PC-9 (cell line): ENCODE data around the gene SLC66A3. TPM values are rescaled to one million over a fixed set of nuclear protein-coding genes. Genes with fewer than 3 reads are reported as not detected.

Experiments
- BruUV-seq: library from RNA; stranded (reverse); fragments of 400-500 nt; replicated peaks from 2 replicates; lab custom pipeline; 2021; lab: Mats Ljungman, UMichigan
- CTCF ChIA-PET: fragments of 300-600 bp; sonication (Branson Sonifier 250); formaldehyde crosslinking; loops from one replicate; lab custom pipeline; 2022; ENCODE audit warnings: antibody characterized with exemption; lab: Charles Lee
- POLR2A ChIA-PET: fragments of 300-600 bp; sonication (Branson Sonifier 250); formaldehyde crosslinking; loops from one replicate; lab custom pipeline; 2022; ENCODE audit warnings: antibody characterized with exemption; ENCODE audit not compliant: unreplicated experiment; lab: Charles Lee
- DNase-seq, 2 experiments: peaks; one replicate each; pipeline versions ENCODE4 v3.0.0 to v3.0.0-alpha.2; 2015 to 2022; ENCODE audit warnings: mixed read lengths in 1 of 2
- H2AFZ ChIP-seq: fragments of 200-600 bp; sonication (generic); 2 replicates; pipeline ENCODE4 v1.8.1; 2017; ENCODE audit warnings: antibody characterized with exemption
- H3F3A ChIP-seq: fragments of 200-600 bp; sonication (generic); 2 replicates; pipeline ENCODE4 v1.8.1; 2017; ENCODE audit warnings: antibody characterized with exemption, mild to moderate bottlenecking, low read depth; ENCODE audit not compliant: insufficient read depth
- H3K27ac ChIP-seq: fragments of 200-600 bp; sonication (generic); 2 replicates; pipeline ENCODE4 v1.6.1; 2016; ENCODE audit warnings: mixed run types
- H3K27me3 ChIP-seq: fragments of 200-600 bp; sonication (generic); 2 replicates; pipeline ENCODE4 v1.6.1; 2016; ENCODE audit warnings: low read depth, mixed run types; ENCODE audit not compliant: insufficient read depth
- H3K36me3 ChIP-seq: fragments of 200-600 bp; sonication (generic); 2 replicates; pipeline ENCODE4 v1.6.1; 2016; ENCODE audit warnings: low read depth, mixed run types
- H3K4me1 ChIP-seq: fragments of 200-600 bp; sonication (generic); replicated peaks from 2 replicates; pipeline ENCODE4 v1.6.1; 2016; ENCODE audit warnings: mixed run types; ENCODE audit not compliant: insufficient read depth
- H3K4me2 ChIP-seq: fragments of 200-600 bp; sonication (generic); 2 replicates; pipeline ENCODE4 v1.6.1; 2017; ENCODE audit warnings: mixed run types
- H3K4me3 ChIP-seq: fragments of 200-600 bp; sonication (generic); 2 replicates; pipeline ENCODE4 v1.6.1; 2016; ENCODE audit warnings: mixed run types
- H3K79me2 ChIP-seq: fragments of 200-600 bp; sonication (generic); 2 replicates; pipeline ENCODE4 v1.6.1; 2017; ENCODE audit warnings: low read depth, mixed run types
- H3K9me2 ChIP-seq: fragments of 200-600 bp; sonication (generic); 2 replicates; pipeline ENCODE4 v1.8.1; 2017; ENCODE audit warnings: mild to moderate bottlenecking; ENCODE audit not compliant: insufficient read depth
- H3K9me3 ChIP-seq: fragments of 200-600 bp; sonication (generic); 2 replicates; pipeline ENCODE4 v1.8.1; 2016; ENCODE audit warnings: low read depth; ENCODE audit not compliant: insufficient read depth
- H4K20me1 ChIP-seq: fragments of 200-600 bp; sonication (generic); 2 replicates; pipeline ENCODE4 v1.8.1; 2017; ENCODE audit not compliant: insufficient read depth
- CTCF ChIP-seq: fragments of 200-600 bp; sonication (generic); conservative IDR thresholded peaks from 2 replicates; pipeline ENCODE4 v1.6.1; 2017; ENCODE audit warnings: mixed run types, antibody characterized with exemption, mild to moderate bottlenecking, moderate library complexity
- EZH2 ChIP-seq: fragments of 200-600 bp; sonication (generic); IDR thresholded peaks from 2 replicates; pipeline ENCODE4 v1.8.0; 2017; ENCODE audit warnings: antibody characterized with exemption, low read depth
- intact Hi-C: fragments of 100-400 bp; cut with micrococcal nuclease; formaldehyde crosslinking; loops from one replicate; pipeline ENCODE4 v1.10.0; 2022; ENCODE audit not compliant: unreplicated experiment
- total RNA-seq: library from RNA; stranded (reverse); gene quantifications from 2 replicates; pipeline ENCODE4 v1.2.3, GENCODE V29; 2021

SLC66A3 gene
- total RNA-seq, 1 experiment from 2014 or later, result 11.9 TPM

- ChIA-PET CTCF (no interaction called here), POLR2A (no interaction called here)
- no peaks in the 10 kb centered on the region; the same call in 1 of the 2 replicates for H3F3A ChIP-seq
- H2AFZ ChIP-seq, result no peak overlapping the region
- no peak overlapping the region for H3K4me3 ChIP-seq
- H3K9me3 ChIP-seq, result no peaks in the 10 kb centered on the region
- H3K79me2 ChIP-seq, result no peaks in the 10 kb centered on the region
- H3K27me3 ChIP-seq, result no peaks in the 10 kb centered on the region
- H3K27ac ChIP-seq, result no peak overlapping the region
- H4K20me1 ChIP-seq, result no peaks in the 10 kb centered on the region; the same call in 1 of the 2 replicates
- peaks cover 45% of the 10 kb centered on the region for H3K36me3 ChIP-seq
- H3K9me2 ChIP-seq, result no peaks in the 10 kb centered on the region
- H3K4me2 ChIP-seq, result no peak overlapping the region
- intact Hi-C loops, result no loop called here
- no peak for TF ChIP-seq CTCF
- TF ChIP-seq EZH2, result no peak
- DNase-seq, result no peak
- no TSS peak for BruUV-seq
- H3K4me1 ChIP-seq, result no peaks in the 10 kb centered on the region
These were observed 59.5 kb downstream of the SLC66A3 start for GRCh38 chr2:11214770-11215169.

- Histone ChIP-seq H3F3A (no peaks in the 10 kb centered on the region; the same call in 1 of the 2 replicates), H4K20me1 (no peaks in the 10 kb centered on the region; the same call in 1 of the 2 replicates), H2AFZ (no peak overlapping the region), H3K4me3 (no peak overlapping the region), H3K9me3 (no peaks in the 10 kb centered on the region), H3K4me2 (no peak overlapping the region), H3K36me3 (peaks cover 40% of the 10 kb centered on the region), H3K9me2 (no peaks in the 10 kb centered on the region), H3K27ac (no peak overlapping the region), H3K79me2 (no peaks in the 10 kb centered on the region), H3K27me3 (no peaks in the 10 kb centered on the region), H3K4me1 (no peaks in the 10 kb centered on the region)
- DNase-seq, result no peak
- ChIA-PET CTCF (no interaction called here), POLR2A (no interaction called here)
- no TSS peak for BruUV-seq
- intact Hi-C loops, result no loop called here
- TF ChIP-seq CTCF, result no peak
- TF ChIP-seq EZH2, result no peak
These were observed 60.1 kb downstream of the SLC66A3 start for GRCh38 chr2:11215407-11215806.

- DNase-seq, result no peak
- Histone ChIP-seq H3K4me2 (no peak overlapping the region), H2AFZ (no peak overlapping the region), H3K9me3 (no peaks in the 10 kb centered on the region), H3F3A (peaks cover 5% of the 10 kb centered on the region), H3K36me3 (peaks cover 31% of the 10 kb centered on the region), H3K9me2 (no peaks in the 10 kb centered on the region), H3K79me2 (no peaks in the 10 kb centered on the region), H3K4me3 (no peak overlapping the region), H3K27ac (no peak overlapping the region), H4K20me1 (no peaks in the 10 kb centered on the region; the same call in 1 of the 2 replicates), H3K4me1 (no peaks in the 10 kb centered on the region), H3K27me3 (no peaks in the 10 kb centered on the region)
- TF ChIP-seq CTCF, result no peak
- TF ChIP-seq EZH2, result no peak
- CTCF ChIA-PET, result no interaction called here
- POLR2A ChIA-PET, result no interaction called here
- intact Hi-C loops, result no loop called here
- no TSS peak for BruUV-seq
These were observed 65.2 kb downstream of the SLC66A3 start for GRCh38 chr2:11220445-11220844.
